DMS 273 (cell line): ENCODE results near the gene PI16.

ENCODE experiments used
- DNase-seq: peaks from one replicate; lab custom pipeline; 2025; ENCODE audit not compliant: unreplicated experiment; lab: John Stamatoyannopoulos, UW

Gene PI16

GRCh38 chr6:36956446-36956820 lies 1.9 kb downstream of the PI16 start:
- no peak for DNase-seq

GRCh38 chr6:36957773-36958271 lies 3.3 kb downstream of the PI16 start:
- DNase-seq = no peak

- DNase-seq = no peak
These were observed 4.4 kb downstream of the PI16 start for GRCh38 chr6:36958775-36959554.

GRCh38 chr6:36959555-36960250 lies 5.2 kb downstream of the PI16 start:
- DNase-seq = no peak

- no peak for DNase-seq
These were observed 7.2 kb downstream of the PI16 start for GRCh38 chr6:36961441-36962435.

- peak; percentile 83 for DNase-seq
These were observed 8.3 kb downstream of the PI16 start for GRCh38 chr6:36962874-36963273.

- peak; percentile 47 for DNase-seq
These were observed 9.1 kb downstream of the PI16 start for GRCh38 chr6:36963451-36964290.

GRCh38 chr6:36964349-36964748 lies 9.8 kb downstream of the PI16 start:
- no peak for DNase-seq

- DNase-seq = no peak
These were observed 10.4 kb downstream of the PI16 start for GRCh38 chr6:36964908-36965307.

- no peak for DNase-seq
These were observed 12.8 kb downstream of the PI16 start for GRCh38 chr6:36967301-36967700.

GRCh38 chr6:36967757-36968156 lies 13.2 kb downstream of the PI16 start:
- no peak for DNase-seq

- peak; percentile 51 for DNase-seq
These were observed 13.9 kb downstream of the PI16 start for GRCh38 chr6:36968266-36968977.

- no peak for DNase-seq
These were observed 14.7 kb downstream of the PI16 start for GRCh38 chr6:36969240-36969691.

- no peak for DNase-seq
These were observed 15.7 kb downstream of the PI16 start for GRCh38 chr6:36969988-36970891.

- no peak for DNase-seq
These were observed 16.6 kb downstream of the PI16 start for GRCh38 chr6:36970892-36971842.

GRCh38 chr6:36971921-36972673 lies 17.6 kb downstream of the PI16 start:
- no peak for DNase-seq

GRCh38 chr6:36973190-36973589 lies 18.7 kb downstream of the PI16 start:
- no peak for DNase-seq
